SK-N-MC (cell line): ENCODE data around the gene CLCN3.

Experiments
- EZH2 ChIP-seq: fragments of 200-600 bp; sonication (generic); IDR thresholded peaks from one replicate; pipeline ENCODE4 v1.6.1; 2017; ENCODE audit warnings: antibody characterized with exemption
- POLR2AphosphoS5 ChIP-seq: IDR thresholded peaks from 2 replicates; pipeline ENCODE4 v1.6.1; 2012; ENCODE audit warnings: mild to moderate bottlenecking, low read depth, low read length, borderline replicate concordance

DNA sequence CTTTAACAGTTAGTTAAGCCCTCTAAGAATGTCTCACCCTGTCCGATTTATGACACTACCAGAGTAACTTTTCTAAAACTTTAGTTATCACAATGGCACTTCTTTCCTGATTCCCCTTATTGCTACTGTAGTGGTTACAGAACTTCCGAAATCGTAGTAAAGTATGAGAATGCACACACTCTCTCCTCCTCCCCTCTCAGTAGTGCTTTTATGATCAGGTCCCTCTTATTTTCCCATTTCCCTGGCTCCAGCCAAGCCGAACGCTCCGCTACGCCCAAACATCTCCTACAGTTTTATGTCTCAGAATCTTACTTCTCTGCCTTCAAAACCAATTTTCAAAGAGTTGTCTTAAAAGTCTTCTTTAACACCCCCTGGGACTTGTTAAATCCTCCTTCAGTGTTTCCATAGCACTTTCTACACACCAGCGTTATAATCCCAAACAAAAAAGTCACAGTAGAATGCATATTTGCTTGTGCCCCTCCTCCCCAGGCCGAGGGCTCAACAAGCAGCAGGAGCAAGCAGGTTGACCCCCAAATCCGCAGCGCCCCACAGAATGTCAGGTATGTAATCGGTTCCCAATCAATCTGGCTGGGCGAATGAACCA lies 136.7 kb downstream of the CLCN3 start:
- TF ChIP-seq POLR2AphosphoS5: no peak
- no peak for TF ChIP-seq EZH2
